Cardiac fibroblast (primary cell): Measurements from ENCODE around the gene MFF.
A peak's percentile ranks its signal among the peaks of the same experiment; 100 is the strongest.

Experiments used
- DNase-seq, 2 donors: peaks; one replicate each; pipeline versions ENCODE4 v3.0.0 to v3.0.0-alpha.2; 2010; ENCODE audit warnings: low read depth in 2 of 2
- H3K4me3 ChIP-seq, 2 donors: replicated peaks in 1 of 2; 1 replicate in 1 of 2; 2 replicates in 1 of 2; pipeline ENCODE4 v1.5.1; 2011; ENCODE audit warnings: low read depth in 2 of 2, low read length in 2 of 2, mild to moderate bottlenecking in 2 of 2, moderate library complexity in 1 of 2
- CTCF ChIP-seq: IDR thresholded peaks from one replicate; pipeline ENCODE4 v1.5.1; 2011; ENCODE audit warnings: low read depth, mild to moderate bottlenecking, low read length, inconsistent platforms

Gene MFF

DNA sequence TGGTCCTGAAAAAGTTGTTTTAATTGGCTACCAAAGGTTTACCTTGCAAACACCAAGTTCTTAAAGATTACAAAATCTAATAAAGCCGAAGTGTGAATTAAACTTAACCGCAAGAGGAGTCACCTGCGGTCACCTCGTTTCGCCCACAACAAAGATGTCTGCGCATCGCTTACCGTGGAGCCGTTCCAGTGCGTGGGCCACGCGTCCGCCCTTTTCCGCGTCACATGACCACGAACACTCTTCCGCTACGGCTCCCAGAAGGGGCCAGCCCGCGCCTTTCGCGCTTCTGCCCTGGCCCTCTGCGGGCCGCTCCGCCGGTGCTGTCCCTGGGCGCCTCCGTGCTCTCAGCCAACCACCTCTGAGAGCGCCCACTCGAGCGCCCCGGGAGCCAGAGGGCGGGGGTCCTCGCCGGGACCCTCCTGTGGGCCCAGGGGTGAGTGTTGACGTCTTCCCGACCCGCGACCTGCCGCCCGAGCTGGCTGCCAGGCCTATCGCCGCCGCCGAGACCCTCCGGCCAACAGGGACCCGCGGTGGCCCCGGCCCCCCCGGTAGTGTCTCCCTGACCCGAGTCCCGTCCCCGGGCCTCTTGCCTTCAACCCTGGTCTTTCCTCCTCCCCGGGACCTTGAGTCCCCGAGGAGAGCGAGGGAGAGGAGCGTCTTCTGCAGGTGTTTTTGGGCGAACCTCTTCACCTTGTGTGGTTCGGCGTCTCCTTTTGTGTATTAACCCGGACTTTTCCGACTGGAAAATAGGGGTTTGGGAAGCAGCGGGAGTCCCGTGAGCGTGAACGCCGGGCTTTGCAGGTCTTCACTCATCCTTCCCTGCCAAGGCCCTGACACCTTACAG is at the start of gene MFF:
MFF (plus strand) TSS at position 257 of the 844 bp plus-strand sequence. CDS start 5,415 bp downstream, outside the sequence.
- peak; percentile 22 for TF ChIP-seq CTCF
- DNase-seq, result peak; percentile 94

DNA sequence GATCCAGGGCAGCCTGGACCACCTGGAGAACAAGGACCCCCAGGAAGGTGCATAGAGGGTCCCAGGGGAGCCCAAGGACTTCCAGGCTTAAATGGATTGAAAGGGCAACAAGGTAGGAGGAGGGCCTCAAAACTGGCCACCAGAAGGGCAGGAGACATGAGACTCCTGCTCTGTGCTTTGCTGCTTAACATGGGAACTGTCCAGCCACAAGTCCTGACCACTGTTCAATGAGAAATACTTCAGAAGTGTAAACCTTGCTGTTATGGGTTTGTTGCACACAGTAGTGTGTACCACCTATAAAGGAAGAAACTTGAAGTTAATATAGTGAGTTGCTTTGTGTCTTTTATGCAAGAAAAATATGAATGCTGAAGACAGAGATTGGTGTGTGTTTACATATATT is 44.2 kb upstream of the MFF start:
- DNase-seq, result peak; percentile 6 to 14
- no peak for TF ChIP-seq CTCF
- no peak overlapping the region for H3K4me3 ChIP-seq

More for the DNA sequence above, at the start of gene MFF:
- peak within 1 kb of the TSS; percentile 84 to 86 for H3K4me3 ChIP-seq

DNA sequence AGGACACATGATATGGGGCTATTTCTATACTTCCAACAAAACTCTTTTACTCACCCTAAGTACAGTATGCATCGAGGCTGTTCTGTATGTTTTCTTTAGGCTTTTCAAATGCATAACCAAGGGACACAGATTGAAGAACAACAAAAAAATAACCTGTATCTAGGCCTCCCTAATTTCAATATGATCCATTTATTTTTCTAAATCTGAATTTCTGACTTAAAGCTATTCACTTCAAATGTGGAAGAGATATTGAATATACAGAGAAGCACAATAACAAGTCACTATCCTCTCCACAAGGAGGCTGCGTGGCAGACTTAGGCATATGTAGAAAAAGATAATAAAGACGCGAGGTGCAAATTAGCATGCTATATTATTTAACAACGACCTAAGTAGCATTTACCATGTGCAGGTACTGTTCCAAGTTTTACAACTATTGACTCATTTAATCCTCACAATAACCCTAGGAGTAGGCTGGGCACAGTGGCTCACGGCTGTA is 39.3 kb upstream of the MFF start:
- no peak for DNase-seq
- H3K4me3 ChIP-seq, result no peak overlapping the region
- no peak for TF ChIP-seq CTCF

- no peak for DNase-seq
- no peak overlapping the region for H3K4me3 ChIP-seq
- no peak for TF ChIP-seq CTCF
Observed at GRCh38 chr2:227287771-227288170, 37.3 kb upstream of the MFF start.

DNA sequence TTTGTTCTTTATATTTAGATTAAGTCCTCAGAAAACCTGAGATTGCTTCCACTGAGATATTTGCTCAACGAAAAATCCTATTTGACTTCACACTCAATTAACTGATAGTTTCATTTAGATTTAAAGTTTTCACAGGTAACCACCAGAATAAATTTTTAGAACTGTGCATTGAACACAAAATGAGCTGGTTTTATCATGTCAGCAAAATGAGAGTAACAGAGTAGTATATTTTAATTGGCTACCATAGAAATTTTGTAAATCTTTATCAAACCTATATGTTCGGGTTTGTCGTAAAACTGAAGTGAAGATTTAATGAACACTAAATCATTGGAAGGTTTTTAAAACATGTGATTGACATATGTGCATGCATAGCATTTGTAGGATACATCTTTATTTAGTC is 32.7 kb upstream of the MFF start:
- DNase-seq, result no peak
- no peak overlapping the region for H3K4me3 ChIP-seq
- TF ChIP-seq CTCF, result no peak

GRCh38 chr2:227293531-227293930 is 31.5 kb upstream of the MFF start:
- DNase-seq, result no peak
- TF ChIP-seq CTCF, result no peak
- no peak overlapping the region for H3K4me3 ChIP-seq

- DNase-seq, result no peak
- TF ChIP-seq CTCF, result no peak
- no peak overlapping the region for H3K4me3 ChIP-seq
Observed at GRCh38 chr2:227295806-227296205, 29.2 kb upstream of the MFF start.
